ENCODE results near the gene NKX6-2. TPM values are rescaled to one million over a fixed set of nuclear protein-coding genes. Genes with fewer than 3 reads are reported as not detected.

The NKX6-2 gene
- total RNA-seq, 4 donors from 2014 or later, result 0.14 TPM; not detected in 3

DNA sequence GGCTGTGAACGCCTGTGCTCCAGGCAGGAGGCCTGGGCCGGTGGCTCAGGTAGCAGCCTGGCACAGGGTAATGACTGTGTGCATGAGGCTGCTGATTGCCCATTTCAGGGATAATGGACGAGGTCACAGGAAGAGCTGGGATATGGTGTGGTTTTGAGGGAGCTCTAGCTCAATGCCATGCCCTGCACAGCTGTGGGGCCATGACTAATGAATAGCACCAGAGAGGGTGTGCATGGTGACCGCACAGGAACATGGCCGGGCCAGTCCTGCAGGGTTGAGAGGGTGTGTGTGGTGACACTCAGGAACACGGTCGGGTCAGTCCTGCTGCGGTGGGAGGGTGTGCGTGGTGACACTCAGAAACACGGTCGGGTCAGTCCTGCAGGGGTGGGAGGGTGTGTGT is 21.8 kb downstream of the NKX6-2 start:
- intact Hi-C loops (cut with DNase I; ENCODE audit: low total_unique reads), result no loop called here
- TF ChIP-seq, protein P1, sequence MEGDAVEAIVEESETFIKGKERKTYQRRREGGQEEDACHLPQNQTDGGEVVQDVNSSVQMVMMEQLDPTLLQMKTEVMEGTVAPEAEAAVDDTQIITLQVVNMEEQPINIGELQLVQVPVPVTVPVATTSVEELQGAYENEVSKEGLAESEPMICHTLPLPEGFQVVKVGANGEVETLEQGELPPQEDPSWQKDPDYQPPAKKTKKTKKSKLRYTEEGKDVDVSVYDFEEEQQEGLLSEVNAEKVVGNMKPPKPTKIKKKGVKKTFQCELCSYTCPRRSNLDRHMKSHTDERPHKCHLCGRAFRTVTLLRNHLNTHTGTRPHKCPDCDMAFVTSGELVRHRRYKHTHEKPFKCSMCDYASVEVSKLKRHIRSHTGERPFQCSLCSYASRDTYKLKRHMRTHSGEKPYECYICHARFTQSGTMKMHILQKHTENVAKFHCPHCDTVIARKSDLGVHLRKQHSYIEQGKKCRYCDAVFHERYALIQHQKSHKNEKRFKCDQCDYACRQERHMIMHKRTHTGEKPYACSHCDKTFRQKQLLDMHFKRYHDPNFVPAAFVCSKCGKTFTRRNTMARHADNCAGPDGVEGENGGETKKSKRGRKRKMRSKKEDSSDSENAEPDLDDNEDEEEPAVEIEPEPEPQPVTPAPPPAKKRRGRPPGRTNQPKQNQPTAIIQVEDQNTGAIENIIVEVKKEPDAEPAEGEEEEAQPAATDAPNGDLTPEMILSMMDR (IDR thresholded peaks at IDR 0.05), result no peak
- no peak for TF ChIP-seq POLR2A (IDR thresholded peaks at IDR 0.05)

DNA sequence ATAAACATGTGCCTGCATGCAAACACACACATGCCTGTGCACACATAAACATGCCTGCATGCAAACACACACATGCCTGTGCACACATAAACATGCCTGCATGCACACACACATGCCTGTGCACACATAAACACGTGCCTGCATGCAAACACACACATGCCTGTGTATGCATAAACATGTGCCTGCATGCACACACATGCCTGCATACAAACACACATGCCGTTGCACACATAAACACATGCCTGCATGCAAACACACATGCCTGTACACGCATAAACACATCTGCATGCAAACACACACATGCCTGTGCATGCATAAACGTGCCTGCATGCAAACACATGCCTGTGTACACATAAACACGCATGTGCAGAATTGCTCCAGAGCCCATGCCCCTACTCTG is 22.4 kb downstream of the NKX6-2 start:
- Histone ChIP-seq H3K27me3 (no peaks in the 10 kb centered on the region), H3K36me3 (no peaks in the 10 kb centered on the region), H3K4me3 (no peak overlapping the region), H3K9me3 (no peaks in the 10 kb centered on the region), H3K27ac (no peak overlapping the region), H3K4me1 (no peaks in the 10 kb centered on the region)
- DNase-seq, result no peak
- intact Hi-C loops (cut with DNase I; ENCODE audit: low total_unique reads), result no loop called here
- TF ChIP-seq, protein P1 (IDR thresholded peaks at IDR 0.05), result no peak
- TF ChIP-seq POLR2A (IDR thresholded peaks at IDR 0.05), result no peak

More for the DNA sequence above, 21.8 kb downstream of the NKX6-2 start:
- no peak overlapping the region for H3K27ac ChIP-seq
- H3K27me3 ChIP-seq, result no peaks in the 10 kb centered on the region
- no peaks in the 10 kb centered on the region for H3K9me3 ChIP-seq
- no peak overlapping the region for H3K4me3 ChIP-seq
- H3K36me3 ChIP-seq, result no peaks in the 10 kb centered on the region
- no peaks in the 10 kb centered on the region for H3K4me1 ChIP-seq
- DNase-seq, result no peak

DNA sequence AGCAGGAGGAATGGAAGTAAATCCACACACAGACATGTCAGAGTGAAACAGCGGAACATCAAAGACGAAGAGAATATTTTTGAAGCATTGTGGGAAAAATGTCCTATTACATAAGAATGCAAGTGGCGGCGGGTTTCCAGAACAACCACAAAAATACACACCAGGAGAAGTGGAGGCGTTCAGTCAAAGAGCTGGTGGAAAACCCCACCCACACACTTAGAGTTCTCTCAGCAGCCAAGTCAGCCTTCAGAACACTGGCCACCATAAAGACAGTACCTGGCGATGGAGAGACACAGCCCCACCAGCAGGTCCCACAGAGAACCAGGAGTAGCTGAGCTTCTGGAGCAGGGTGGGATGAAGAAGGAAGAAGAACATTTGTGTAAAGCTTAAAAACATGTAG is 23.7 kb downstream of the NKX6-2 start:
- no peaks in the 10 kb centered on the region for H3K9me3 ChIP-seq
- H3K36me3 ChIP-seq, result no peaks in the 10 kb centered on the region
- H3K27me3 ChIP-seq, result no peaks in the 10 kb centered on the region
- intact Hi-C loops (cut with DNase I; ENCODE audit: low total_unique reads), result no loop called here
- H3K27ac ChIP-seq, result no peak overlapping the region
- DNase-seq, result no peak
- H3K4me1 ChIP-seq, result no peaks in the 10 kb centered on the region
- H3K4me3 ChIP-seq, result no peak overlapping the region
- TF ChIP-seq, protein P1 (IDR thresholded peaks at IDR 0.05), result no peak
- no peak for TF ChIP-seq POLR2A (IDR thresholded peaks at IDR 0.05)

DNA sequence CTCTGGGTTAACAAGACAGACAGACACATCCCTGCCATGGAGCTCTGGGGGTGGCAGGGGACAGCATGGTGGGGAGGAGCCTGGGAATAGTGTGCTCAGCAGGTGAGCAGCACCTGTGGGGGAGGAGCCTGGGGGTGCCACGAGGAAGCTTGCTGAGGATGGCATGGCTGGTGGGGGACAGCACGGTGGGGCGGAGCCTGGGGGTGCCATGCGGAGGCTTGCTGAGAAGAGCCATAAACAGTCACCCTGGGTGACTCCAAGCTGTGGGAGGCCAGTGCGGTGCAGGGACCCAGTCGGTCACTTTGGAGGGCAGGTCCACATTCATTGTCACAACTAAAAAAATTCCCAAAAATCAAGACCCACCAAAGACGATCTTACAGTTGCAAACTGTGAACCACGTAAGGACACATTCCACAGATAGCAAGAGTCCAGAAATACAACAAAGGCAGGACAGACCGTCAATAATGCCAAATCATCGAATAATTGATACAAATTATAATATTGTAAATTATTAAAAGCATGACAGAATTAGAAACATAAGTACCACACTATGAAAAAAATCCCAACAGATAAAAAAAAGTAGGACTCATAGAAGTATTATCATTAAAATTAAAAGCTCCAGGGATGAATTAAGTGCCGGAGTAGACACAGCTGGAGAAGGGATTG is 24.4 kb downstream of the NKX6-2 start:
- no peaks in the 10 kb centered on the region for H3K4me1 ChIP-seq
- no peak overlapping the region for H3K27ac ChIP-seq
- H3K4me3 ChIP-seq, result no peak overlapping the region
- no peak for DNase-seq
- H3K9me3 ChIP-seq, result no peaks in the 10 kb centered on the region
- no peaks in the 10 kb centered on the region for H3K27me3 ChIP-seq
- intact Hi-C loops (cut with DNase I; ENCODE audit: low total_unique reads), result no loop called here
- no peak for TF ChIP-seq POLR2A (IDR thresholded peaks at IDR 0.05)
- H3K36me3 ChIP-seq, result no peaks in the 10 kb centered on the region

DNA sequence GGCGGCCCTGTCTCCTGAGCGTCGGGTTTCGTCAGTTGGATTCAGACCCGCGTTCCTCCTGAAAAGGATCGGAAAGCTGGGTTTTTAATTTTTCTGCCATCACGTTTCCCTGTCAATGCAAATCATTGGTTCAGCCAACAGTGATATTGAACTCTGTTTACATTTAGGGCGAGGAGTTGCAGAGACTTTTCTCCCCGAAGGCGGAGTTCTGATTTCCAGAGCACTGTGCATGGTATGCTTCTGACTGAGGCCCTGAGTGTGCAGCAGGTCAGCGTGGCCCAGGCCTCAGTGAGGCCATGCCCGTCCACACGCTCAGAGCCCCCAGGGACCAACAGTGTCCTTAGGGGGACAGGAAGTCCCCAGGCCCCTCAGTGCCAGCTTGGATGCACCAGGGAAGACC is 27.1 kb downstream of the NKX6-2 start:
- no peak for DNase-seq
- no peak overlapping the region for H3K4me3 ChIP-seq

More for the DNA sequence above, 27.1 kb downstream of the NKX6-2 start:
- Histone ChIP-seq H3K9me3 (no peaks in the 10 kb centered on the region), H3K4me1 (no peaks in the 10 kb centered on the region), H3K27ac (no peak overlapping the region), H3K27me3 (no peaks in the 10 kb centered on the region), H3K36me3 (no peaks in the 10 kb centered on the region)
- TF ChIP-seq POLR2A (IDR thresholded peaks at IDR 0.05), result no peak
- TF ChIP-seq, protein P1 (IDR thresholded peaks at IDR 0.05), result no peak
- intact Hi-C loops (cut with DNase I; ENCODE audit: low total_unique reads), result no loop called here

Data from uterus (tissue), 4 donors.